ENCODE data around the gene ODF4. TPM values are rescaled to one million over a fixed set of nuclear protein-coding genes. Genes with fewer than 3 reads are reported as not detected.
"Not testable (repeated sequence)": the region's sequence is repeated elsewhere in the genome, so short reads cannot be mapped to it uniquely, and the experiment has no call there.

ODF4 gene
- polyA plus RNA-seq, 1 experiment = not detected

DNA sequence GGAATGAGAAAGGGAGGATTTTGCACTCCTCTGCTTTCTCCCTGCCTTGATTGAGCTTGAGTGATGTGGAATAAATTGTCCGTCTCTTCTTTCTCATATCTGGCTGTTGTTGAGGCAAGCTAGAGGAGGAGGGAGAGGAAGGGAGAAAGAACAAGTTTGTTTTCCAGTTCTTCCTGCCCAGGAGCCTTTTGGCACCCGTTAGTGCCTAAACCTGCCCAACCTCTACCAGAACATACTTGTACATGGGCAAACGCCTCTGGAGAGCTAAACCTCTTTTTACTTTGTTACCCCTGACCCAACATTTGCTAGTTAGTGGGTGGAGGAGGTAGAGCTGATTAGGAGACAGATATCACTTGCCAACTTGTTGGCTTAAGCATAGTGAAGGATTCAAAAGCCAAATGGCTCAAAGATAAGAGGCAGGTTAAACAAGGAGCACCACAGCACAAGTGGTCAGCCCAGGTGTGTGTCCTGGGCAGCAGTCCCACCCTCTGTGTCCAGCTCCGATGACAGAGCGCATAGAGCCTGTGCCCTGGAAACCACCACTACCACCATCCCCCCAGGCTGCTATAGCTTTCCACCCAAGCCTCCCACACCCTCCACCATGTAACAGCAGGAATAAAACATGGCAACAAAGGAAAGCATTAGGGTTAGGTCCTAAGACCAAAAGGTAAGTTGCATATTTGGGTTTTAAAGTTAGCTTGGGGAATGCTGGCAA is 6.5 kb downstream of the ODF4 start:
- H3K4me3 ChIP-seq (ENCODE audit: low read depth, low read length) = no peak overlapping the region
- POLR2A ChIA-PET = no interaction called here
- DNase-seq (ENCODE audit: low read depth) = no peak
- H3K36me3 ChIP-seq (ENCODE audit: control insufficient read depth, insufficient read depth, low read length) = no peaks in the 10 kb centered on the region
- peaks cover 10% of the 10 kb centered on the region for H3K27me3 ChIP-seq (ENCODE audit: control insufficient read depth, insufficient read depth, low read length)
- no peak for TF ChIP-seq CTCF (IDR thresholded peaks at IDR 0.05; ENCODE audit: insufficient read depth, low read depth, low read length)
- CTCF ChIA-PET = interaction anchor here (1.2 kb wide), 1 partner anchor 8 kb away, joined by 3 read pairs; no protein-coding TSS in a partner anchor

- peaks cover 10% of the 10 kb centered on the region for H3K27me3 ChIP-seq (ENCODE audit: control insufficient read depth, insufficient read depth, low read length)
- DNase-seq (ENCODE audit: low read depth); H3K36me3 ChIP-seq (ENCODE audit: control insufficient read depth, insufficient read depth, low read length); H3K4me3 ChIP-seq (ENCODE audit: low read depth, low read length); POLR2A ChIA-PET: not testable (repeated sequence)
- CTCF ChIA-PET = interaction anchor here (1.2 kb wide), 1 partner anchor 9 kb away, joined by 3 read pairs; no protein-coding TSS in a partner anchor
Measured at GRCh38 chr17:8347001-8347400, 7.4 kb downstream of the ODF4 start.

GRCh38 chr17:8350339-8350738 is 10.7 kb downstream of the ODF4 start:
- DNase-seq (ENCODE audit: low read depth) = no peak
- ChIA-PET POLR2A (no interaction called here), CTCF (no interaction called here)
- H3K36me3 ChIP-seq (ENCODE audit: control insufficient read depth, insufficient read depth, low read length) = no peaks in the 10 kb centered on the region
- H3K4me3 ChIP-seq (ENCODE audit: low read depth, low read length) = no peak overlapping the region
- TF ChIP-seq CTCF (IDR thresholded peaks at IDR 0.05; ENCODE audit: insufficient read depth, low read depth, low read length) = no peak
- H3K27me3 ChIP-seq (ENCODE audit: control insufficient read depth, insufficient read depth, low read length) = peaks cover 10% of the 10 kb centered on the region

- ChIA-PET CTCF (no interaction called here), POLR2A (no interaction called here)
- no peak for TF ChIP-seq CTCF (IDR thresholded peaks at IDR 0.05; ENCODE audit: insufficient read depth, low read depth, low read length)
Measured at GRCh38 chr17:8353736-8354135, 14.1 kb downstream of the ODF4 start.

GRCh38 chr17:8354236-8354635 is 14.6 kb downstream of the ODF4 start:
- POLR2A ChIA-PET = no interaction called here
- no peak for TF ChIP-seq CTCF (IDR thresholded peaks at IDR 0.05; ENCODE audit: insufficient read depth, low read depth, low read length)
- Histone ChIP-seq H3K36me3 (ENCODE audit: control insufficient read depth, insufficient read depth, low read length) (no peaks in the 10 kb centered on the region), H3K27me3 (ENCODE audit: control insufficient read depth, insufficient read depth, low read length) (peaks cover 1% of the 10 kb centered on the region; the same call in 1 of the 2 replicates), H3K4me3 (ENCODE audit: low read depth, low read length) (no peak overlapping the region)
- DNase-seq (ENCODE audit: low read depth) = no peak
- CTCF ChIA-PET = no interaction called here

More at GRCh38 chr17:8353736-8354135, 14.1 kb downstream of the ODF4 start:
- Histone ChIP-seq H3K36me3 (ENCODE audit: control insufficient read depth, insufficient read depth, low read length) (no peaks in the 10 kb centered on the region), H3K4me3 (ENCODE audit: low read depth, low read length) (no peak overlapping the region), H3K27me3 (ENCODE audit: control insufficient read depth, insufficient read depth, low read length) (peaks cover 1% of the 10 kb centered on the region; the same call in 1 of the 2 replicates)
- no peak for DNase-seq (ENCODE audit: low read depth)

GRCh38 chr17:8357910-8358309 is 18.3 kb downstream of the ODF4 start:
- CTCF ChIA-PET = no interaction called here
- DNase-seq (ENCODE audit: low read depth) = no peak
- Histone ChIP-seq H3K4me3 (ENCODE audit: low read depth, low read length) (no peak overlapping the region), H3K27me3 (ENCODE audit: control insufficient read depth, insufficient read depth, low read length) (no peaks in the 10 kb centered on the region), H3K36me3 (ENCODE audit: control insufficient read depth, insufficient read depth, low read length) (no peaks in the 10 kb centered on the region)
- TF ChIP-seq CTCF (IDR thresholded peaks at IDR 0.05; ENCODE audit: insufficient read depth, low read depth, low read length) = no peak
- POLR2A ChIA-PET = no interaction called here
